Lung (tissue), 12 donors: ENCODE results near the gene CLIC5. TPM values are rescaled to one million over a fixed set of nuclear protein-coding genes. Genes with fewer than 3 reads are reported as not detected.

ENCODE experiments used
- ATAC-seq: fragments of 200-7000 bp; cut with Tn5 transposase; one replicate; pipeline ENCODE4 v1.9.1; 2020; ENCODE audit warnings: moderate number of reproducible peaks; ENCODE audit not compliant: insufficient read depth, low FRiP score
- DNase-seq, 3 donors: peaks; one replicate each; pipeline ENCODE4 v3.0.0-alpha.2; 2013 to 2017
- H3K27ac ChIP-seq, 2 donors: one replicate each; pipeline ENCODE4 v1.5.1; 2013; ENCODE audit warnings: mild to moderate bottlenecking in 2 of 2, moderate library complexity in 2 of 2, control low read depth in 1 of 2, inconsistent platforms in 1 of 2, low read depth in 1 of 2, low read length in 1 of 2
- H3K27me3 ChIP-seq, 3 donors: one replicate each; pipeline ENCODE4 v1.5.1; 2013; ENCODE audit warnings: low read length in 2 of 3; ENCODE audit not compliant: control insufficient read depth in 3 of 3, insufficient read depth in 3 of 3
- H3K36me3 ChIP-seq, 4 donors: one replicate each; pipeline ENCODE4 v1.5.1; 2013; ENCODE audit warnings: low read length in 4 of 4, mild to moderate bottlenecking in 1 of 4, moderate library complexity in 1 of 4; ENCODE audit not compliant: control insufficient read depth in 4 of 4, insufficient read depth in 4 of 4
- H3K4me1 ChIP-seq, 5 donors: one replicate each; pipeline ENCODE4 v1.5.1; 2013; ENCODE audit warnings: low read length in 5 of 5, mild to moderate bottlenecking in 2 of 5, moderate library complexity in 1 of 5; ENCODE audit not compliant: control insufficient read depth in 5 of 5, insufficient read depth in 5 of 5
- H3K4me3 ChIP-seq: one replicate; pipeline ENCODE4 v1.5.1; 2013; ENCODE audit warnings: mild to moderate bottlenecking, control low read depth, moderate library complexity
- H3K9ac ChIP-seq, 2 donors: one replicate each; pipeline ENCODE4 v1.5.1; 2013; ENCODE audit warnings: low read length in 2 of 2, control low read depth in 1 of 2; ENCODE audit not compliant: insufficient read depth in 1 of 2
- H3K9me3 ChIP-seq, 4 donors: one replicate each; pipeline ENCODE4 v1.5.1; 2013; ENCODE audit warnings: low read length in 3 of 4, mild to moderate bottlenecking in 1 of 4, moderate library complexity in 1 of 4; ENCODE audit not compliant: control insufficient read depth in 4 of 4, insufficient read depth in 3 of 4
- WGBS, 2 donors: extraction: QIAGEN DNeasy Blood & Tissue Kit; methylation state at CpG; one replicate each; pipeline ENCODE4 v1.1.7; 2013; 5-methylcytosine and 5-hydroxymethylcytosine counted together
- polyA plus RNA-seq, 2 donors: library from polyadenylated mRNA; stranded (reverse); fragments of 200-250 nt; gene quantifications; one replicate each; pipeline ENCODE4 v1.2.1, GENCODE V29; 2013
- total RNA-seq, 2 donors: library from RNA; depleted of rRNA in 1 of 2; stranded (reverse); fragments of >200 nt in 1 of 2; gene quantifications; one replicate each; pipeline ENCODE4 v1.2.1, GENCODE V29; 2014 to 2021
- TF ChIP-seq, protein P1 (sequence below): IDR thresholded peaks from 2 replicates; pipeline ENCODE4 v1.5.1; 2012; ENCODE audit warnings: mild to moderate bottlenecking; ENCODE audit errors: control extremely low read depth, extremely low read depth
- donor health status: control.
- donor health status: control.
- donor health status: Bipolar disorder and iron deficiency.
- donor health status: healthy.
- donor health status: DM: yes; HTN: yes; CAD: no.

The CLIC5 gene
- total and polyA plus RNA-seq, 4 donors, result 14.8 to 92.3 (median 40.7) TPM

DNA sequence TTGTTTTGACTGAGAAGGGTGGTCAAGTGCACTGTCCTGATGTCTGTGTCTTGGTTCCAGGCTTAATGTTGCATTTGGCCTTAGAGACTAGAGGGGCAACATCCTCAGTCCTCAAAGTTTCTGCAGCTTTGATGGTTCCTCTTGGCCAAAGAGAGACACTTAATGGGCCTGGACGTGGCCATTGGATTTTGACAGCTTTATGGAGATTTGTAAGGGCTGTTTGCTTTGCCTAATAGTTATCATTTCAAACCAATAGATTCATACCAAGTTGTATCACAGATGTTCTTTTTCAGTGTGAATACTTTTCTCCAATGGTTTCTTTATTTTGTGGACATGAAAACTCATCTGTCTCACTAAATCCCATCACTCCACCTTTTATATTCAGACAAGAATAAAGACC lies 45.8 kb upstream of the CLIC5 start:
- 71 to 79% methylated on average over 1 of the region's 1 CpG for WGBS, 2 donors
- Histone ChIP-seq H3K4me1 (no peaks in the 10 kb centered on the region), H3K27ac (peak overlapping the region in 1 of 2 donors; percentile 76), H3K9ac (no peak overlapping the region), H3K9me3 (peaks cover 0 to 2% (median under 1%) of the 10 kb centered on the region in 4 donors), H3K36me3 (no peaks in the 10 kb centered on the region), H3K27me3 (no peaks in the 10 kb centered on the region), H3K4me3 (no peak overlapping the region)
- TF ChIP-seq, protein P1, sequence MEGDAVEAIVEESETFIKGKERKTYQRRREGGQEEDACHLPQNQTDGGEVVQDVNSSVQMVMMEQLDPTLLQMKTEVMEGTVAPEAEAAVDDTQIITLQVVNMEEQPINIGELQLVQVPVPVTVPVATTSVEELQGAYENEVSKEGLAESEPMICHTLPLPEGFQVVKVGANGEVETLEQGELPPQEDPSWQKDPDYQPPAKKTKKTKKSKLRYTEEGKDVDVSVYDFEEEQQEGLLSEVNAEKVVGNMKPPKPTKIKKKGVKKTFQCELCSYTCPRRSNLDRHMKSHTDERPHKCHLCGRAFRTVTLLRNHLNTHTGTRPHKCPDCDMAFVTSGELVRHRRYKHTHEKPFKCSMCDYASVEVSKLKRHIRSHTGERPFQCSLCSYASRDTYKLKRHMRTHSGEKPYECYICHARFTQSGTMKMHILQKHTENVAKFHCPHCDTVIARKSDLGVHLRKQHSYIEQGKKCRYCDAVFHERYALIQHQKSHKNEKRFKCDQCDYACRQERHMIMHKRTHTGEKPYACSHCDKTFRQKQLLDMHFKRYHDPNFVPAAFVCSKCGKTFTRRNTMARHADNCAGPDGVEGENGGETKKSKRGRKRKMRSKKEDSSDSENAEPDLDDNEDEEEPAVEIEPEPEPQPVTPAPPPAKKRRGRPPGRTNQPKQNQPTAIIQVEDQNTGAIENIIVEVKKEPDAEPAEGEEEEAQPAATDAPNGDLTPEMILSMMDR, result no peak
- ATAC-seq, result no peak
- no peak for DNase-seq

DNA sequence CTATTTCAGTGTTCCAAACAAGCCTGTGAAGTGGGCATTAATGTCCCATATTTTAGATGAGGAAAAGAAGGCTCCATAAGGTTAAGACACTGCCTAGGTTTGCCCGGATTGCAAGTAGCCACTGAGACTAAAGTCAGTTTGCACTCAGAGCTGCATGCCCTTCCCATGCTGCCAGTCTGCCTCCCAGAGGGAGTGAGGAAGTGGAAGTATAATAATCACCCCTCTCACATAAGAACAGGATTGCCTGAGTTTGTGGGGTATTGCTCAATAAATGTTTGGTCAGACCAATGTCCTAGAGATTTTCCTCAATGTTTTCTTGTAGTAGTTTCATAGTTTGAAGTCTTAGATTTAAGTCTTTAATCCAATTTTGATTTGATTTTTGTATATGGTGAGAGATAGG lies 43.9 kb upstream of the CLIC5 start:
- Histone ChIP-seq H3K9ac (no peak overlapping the region), H3K27me3 (no peaks in the 10 kb centered on the region), H3K4me1 (peaks cover 0 to under 1% (median 0%) of the 10 kb centered on the region in 5 donors), H3K36me3 (no peaks in the 10 kb centered on the region), H3K9me3 (peaks cover 0 to 2% (median under 1%) of the 10 kb centered on the region in 4 donors), H3K4me3 (no peak overlapping the region), H3K27ac (peak overlapping the region in 1 of 2 donors; percentile 65)
- ATAC-seq (peak; percentile 59), DNase-seq (no peak)
- 52 to 65% methylated on average over 1 of the region's 1 CpG for WGBS, 2 donors
- TF ChIP-seq, protein P1, result no peak

DNA sequence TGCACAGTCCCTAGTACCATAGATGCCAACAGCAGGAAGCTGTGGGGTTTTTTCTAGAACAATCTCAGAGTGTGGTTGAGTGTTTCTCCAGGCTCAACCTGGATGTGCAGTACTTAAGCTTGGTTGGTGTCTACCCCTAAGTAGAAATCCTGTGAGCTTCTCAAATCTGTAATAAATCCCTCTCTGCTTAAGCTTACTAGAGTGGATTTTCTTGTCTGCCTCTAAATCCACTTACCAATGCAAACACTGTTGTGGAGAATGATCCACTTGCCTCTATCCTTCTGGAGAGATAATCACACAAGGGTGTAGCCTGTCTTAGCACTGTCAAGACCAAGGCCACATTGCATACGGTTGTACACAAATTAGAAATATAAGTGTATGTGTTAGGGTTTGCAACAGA lies 43.3 kb upstream of the CLIC5 start:
- Histone ChIP-seq H3K27ac (no peak overlapping the region), H3K4me3 (no peak overlapping the region), H3K4me1 (peaks cover 0 to 6% (median 0%) of the 10 kb centered on the region in 5 donors), H3K36me3 (no peaks in the 10 kb centered on the region), H3K9me3 (peaks cover 0 to 2% (median under 1%) of the 10 kb centered on the region in 4 donors), H3K9ac (no peak overlapping the region), H3K27me3 (no peaks in the 10 kb centered on the region)
- TF ChIP-seq, protein P1, result no peak
- no peak for DNase-seq
- no peak for ATAC-seq
- WGBS, 2 donors, result 75 to 89% methylated on average over 1 of the region's 1 CpG

DNA sequence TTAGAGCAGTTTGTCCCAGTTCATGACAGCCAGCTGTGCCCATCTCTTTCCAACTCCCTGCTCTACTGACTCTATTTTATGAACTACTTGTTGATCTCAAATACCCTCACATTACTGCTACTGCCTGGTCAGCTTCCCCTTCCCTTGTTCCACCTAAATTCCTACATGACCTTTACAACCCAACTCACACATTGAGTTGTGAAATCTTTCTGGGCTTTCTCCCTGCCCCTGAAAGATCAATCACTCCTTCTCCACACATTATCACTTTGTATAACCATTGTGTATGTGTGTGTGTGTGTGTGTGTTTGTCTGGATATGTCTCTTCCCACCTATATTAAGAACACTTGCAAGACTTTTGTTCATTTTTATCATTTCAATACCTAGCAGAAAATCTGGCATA lies 42.1 kb upstream of the CLIC5 start:
- H3K4me1 ChIP-seq, result peaks cover 0 to 16% (median 0%) of the 10 kb centered on the region in 5 donors
- no peak for DNase-seq
- TF ChIP-seq, protein P1, result no peak
- H3K4me3 ChIP-seq, result no peak overlapping the region
- no peak for ATAC-seq
- H3K9ac ChIP-seq, result no peak overlapping the region
- peak overlapping the region in 1 of 2 donors; percentile 11 for H3K27ac ChIP-seq
- H3K36me3 ChIP-seq, result no peaks in the 10 kb centered on the region
- H3K9me3 ChIP-seq, result peaks cover 0 to 2% (median 0%) of the 10 kb centered on the region in 4 donors
- no peaks in the 10 kb centered on the region for H3K27me3 ChIP-seq
